ENCODE measurements around the gene CIDEB.

DNA sequence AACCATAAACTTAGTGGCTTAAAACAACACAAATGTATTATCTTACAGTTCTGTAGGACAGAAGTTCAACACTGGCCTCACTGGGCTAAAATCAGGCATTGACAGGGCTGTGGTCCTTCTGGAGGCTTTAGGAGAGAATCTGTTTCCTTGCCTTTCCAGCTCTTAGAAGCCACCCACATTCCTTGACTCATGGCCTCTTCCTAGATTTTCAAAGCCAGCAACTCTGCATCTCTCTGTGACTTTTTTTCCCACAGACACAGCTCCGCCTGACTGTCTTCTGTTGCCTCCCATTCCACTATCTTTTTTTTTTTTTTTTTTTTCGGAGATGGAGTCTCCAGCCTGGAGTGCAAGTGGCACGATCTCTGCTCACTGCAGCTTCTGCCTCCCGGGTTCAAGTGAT is 48.4 kb upstream of the CIDEB start:
- TF ChIP-seq, protein P1, sequence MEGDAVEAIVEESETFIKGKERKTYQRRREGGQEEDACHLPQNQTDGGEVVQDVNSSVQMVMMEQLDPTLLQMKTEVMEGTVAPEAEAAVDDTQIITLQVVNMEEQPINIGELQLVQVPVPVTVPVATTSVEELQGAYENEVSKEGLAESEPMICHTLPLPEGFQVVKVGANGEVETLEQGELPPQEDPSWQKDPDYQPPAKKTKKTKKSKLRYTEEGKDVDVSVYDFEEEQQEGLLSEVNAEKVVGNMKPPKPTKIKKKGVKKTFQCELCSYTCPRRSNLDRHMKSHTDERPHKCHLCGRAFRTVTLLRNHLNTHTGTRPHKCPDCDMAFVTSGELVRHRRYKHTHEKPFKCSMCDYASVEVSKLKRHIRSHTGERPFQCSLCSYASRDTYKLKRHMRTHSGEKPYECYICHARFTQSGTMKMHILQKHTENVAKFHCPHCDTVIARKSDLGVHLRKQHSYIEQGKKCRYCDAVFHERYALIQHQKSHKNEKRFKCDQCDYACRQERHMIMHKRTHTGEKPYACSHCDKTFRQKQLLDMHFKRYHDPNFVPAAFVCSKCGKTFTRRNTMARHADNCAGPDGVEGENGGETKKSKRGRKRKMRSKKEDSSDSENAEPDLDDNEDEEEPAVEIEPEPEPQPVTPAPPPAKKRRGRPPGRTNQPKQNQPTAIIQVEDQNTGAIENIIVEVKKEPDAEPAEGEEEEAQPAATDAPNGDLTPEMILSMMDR (IDR thresholded peaks at IDR 0.05) = no peak
- no peak for TF ChIP-seq POLR2A (IDR thresholded peaks at IDR 0.05)

All from adrenal gland (tissue), 5 donors.